Fibroblast of skin of left biceps (primary cell): ENCODE measurements around the gene PLEKHM3.

Experiments
- DNase-seq, 2 experiments: peaks; one replicate each; pipeline ENCODE4 v3.0.0-alpha.2; 2013; ENCODE audit warnings: low read depth in 2 of 2

PLEKHM3 gene, protein sequence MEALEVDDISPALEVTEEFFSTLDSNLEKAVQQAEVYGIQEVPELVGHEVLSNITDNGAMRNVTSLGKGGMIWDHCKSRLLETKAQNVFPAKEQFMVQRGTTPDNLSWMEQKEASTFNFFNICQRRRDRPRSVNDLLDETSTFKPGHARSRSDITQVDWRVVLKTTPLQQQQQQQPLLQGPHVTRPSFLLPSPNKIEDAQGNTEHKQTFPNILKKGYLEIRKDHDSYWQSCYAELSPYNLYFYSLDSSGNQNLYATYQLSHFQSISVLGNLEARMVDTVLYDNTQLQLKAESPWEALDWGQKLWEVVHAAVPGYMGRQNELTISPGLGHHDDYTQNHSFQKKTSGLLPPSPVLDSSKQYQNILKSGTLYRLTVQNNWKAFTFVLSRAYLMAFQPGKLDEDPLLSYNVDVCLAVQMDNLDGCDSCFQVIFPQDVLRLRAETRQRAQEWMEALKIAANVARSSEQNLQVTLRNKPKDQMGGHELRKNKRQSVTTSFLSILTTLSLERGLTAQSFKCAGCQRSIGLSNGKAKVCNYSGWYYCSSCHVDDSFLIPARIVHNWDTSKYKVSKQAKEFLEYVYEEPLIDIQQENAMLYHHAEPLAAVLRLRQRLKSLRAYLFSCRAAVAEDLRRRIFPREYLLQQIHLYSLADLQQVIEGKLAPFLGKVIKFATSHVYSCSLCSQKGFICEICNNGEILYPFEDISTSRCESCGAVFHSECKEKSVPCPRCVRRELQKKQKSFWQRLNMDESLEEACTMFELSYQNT

DNA sequence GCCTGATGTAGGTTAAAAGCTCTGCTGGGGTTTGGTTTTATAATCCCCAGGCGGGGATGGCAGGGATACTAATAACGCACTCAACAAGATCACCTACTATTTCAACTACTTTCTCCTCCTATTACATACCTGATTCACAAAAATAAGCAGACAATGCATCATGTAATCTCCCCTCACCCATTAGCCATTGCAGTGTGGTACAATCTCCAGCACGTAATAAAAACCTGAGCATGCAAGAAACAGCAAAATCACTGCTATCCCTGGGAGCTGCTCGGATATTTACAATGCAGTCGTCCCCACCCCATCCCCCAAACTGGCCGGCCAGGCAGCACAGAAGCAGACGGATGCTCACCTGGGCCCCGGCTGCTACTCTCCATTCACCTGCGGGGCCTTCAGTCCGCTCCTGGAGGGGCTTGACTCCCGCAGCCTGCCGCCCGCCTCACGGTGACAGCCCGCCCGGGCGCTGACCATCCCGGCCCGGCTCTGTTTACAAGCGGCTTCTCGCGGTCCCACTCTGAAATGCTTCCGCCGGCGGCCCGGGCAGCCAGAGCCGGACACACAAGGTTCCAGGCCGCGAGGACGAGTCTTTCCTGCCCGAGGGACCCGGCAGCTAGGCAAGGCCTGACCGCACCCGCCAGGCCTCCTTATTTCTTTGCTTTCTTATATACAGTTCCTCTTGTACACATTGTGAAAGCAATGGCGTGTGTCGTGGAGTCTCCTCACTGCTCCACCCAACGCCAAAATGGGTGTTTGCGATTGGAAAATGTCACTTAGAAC is at the start of gene PLEKHM3:
PLEKHM3 (minus strand) TSS at position 491 of the 777 bp plus-strand sequence. CDS start 23,888 bp downstream, outside the sequence.
- DNase-seq = peak; percentile 58 to 59

DNA sequence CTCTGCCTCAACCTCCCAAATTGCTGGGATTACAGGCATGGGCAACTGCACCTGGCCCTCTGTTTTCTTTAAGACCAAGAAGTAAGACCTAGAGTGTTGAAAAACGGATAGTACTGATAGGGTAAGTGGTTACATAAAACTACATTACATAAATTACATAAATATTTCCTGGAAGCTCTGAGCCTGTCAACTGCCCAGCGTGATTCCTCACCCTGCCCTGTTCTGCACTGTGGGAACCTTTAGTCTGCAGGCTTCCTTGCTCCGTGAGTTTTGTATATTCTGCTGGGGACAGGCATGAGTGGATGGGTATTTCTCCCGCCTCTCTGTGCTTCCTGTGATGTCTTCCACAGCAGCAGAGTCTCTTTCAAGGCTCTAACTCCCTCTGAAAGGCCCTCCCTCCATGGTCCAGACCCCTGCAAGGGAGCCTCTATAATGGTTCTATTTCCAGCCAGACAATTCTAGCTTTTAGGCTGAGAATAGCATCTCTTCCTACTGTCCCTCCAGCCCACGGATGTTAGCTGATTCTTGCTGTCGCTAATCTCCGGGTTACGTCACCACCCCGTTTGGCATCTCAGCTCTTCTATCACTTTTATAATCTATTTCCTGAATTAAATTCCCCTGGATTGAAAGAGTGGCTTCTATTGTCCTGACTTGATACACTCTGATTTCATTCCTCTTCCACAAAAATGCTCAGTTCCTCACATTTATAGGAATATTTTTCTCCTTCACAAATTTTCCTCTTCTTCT is 49.5 kb upstream of the PLEKHM3 start:
- DNase-seq = no peak

DNA sequence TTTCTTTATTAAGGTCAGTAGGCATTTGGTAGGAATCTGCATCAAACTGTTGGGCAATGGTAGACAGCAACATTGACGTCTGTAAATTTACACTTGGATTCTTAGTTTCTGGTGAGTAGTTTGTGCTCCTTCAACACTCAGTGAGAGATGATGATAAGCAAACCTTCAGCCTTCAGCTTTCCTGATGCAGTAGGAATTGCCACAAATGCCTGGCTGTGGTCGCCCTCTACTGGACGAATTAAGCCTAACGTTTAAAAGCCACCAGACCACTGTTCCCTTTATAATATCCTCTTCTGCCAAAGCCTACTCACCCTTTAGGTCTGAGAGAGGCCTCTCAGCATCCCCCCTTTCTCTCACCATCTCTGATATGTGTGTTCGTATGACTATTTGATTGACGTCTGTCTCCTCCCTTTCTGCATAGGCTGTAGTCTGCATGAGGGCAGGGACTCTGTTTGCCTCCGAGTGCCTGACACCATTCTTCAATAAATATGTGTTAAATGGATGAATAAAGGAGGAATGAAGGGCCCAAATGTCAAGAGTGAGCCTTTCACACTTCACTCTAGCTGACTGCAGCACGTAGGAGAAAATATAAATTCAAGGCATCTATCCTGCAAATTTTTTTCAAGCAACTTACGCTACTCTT is 47.0 kb upstream of the PLEKHM3 start:
- no peak for DNase-seq

DNA sequence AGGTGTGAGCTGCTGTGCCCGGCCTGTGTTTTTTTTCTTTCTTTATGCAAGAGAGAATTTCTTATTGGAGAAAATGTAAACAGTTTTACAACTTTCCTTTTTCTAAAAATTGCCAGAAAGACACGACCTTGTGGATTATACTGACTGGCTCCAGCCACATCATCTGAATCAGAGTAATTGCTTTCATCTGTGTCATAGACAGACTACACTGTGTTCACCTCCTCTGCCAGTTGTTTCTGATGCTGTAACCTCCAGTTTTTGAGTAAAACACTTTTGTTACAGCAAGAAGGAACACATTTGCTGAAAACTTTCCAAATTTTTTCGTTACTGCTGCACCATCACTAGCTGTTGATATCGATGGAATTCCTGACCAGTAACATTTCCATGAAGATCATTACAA is 43.9 kb upstream of the PLEKHM3 start:
- no peak for DNase-seq

DNA sequence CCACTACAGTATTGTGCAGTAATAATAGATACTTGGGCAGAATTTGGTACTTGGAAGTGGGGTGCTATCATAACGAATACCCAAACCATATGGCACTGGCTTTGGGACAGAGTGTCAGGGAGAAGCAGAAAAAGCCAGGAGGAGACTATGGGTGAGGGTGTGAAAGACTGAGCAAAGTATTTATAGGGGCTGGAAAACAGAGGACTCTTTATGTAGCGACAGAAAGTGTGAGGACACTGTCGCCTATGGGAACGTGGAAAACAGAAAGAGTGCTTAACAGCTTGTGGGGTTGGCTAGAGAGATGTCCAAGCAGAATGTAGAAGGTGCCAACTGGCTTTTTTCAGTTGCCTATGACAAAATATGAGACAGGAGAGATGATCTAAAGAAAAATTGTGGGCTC is 40.7 kb upstream of the PLEKHM3 start:
- DNase-seq = no peak

DNA sequence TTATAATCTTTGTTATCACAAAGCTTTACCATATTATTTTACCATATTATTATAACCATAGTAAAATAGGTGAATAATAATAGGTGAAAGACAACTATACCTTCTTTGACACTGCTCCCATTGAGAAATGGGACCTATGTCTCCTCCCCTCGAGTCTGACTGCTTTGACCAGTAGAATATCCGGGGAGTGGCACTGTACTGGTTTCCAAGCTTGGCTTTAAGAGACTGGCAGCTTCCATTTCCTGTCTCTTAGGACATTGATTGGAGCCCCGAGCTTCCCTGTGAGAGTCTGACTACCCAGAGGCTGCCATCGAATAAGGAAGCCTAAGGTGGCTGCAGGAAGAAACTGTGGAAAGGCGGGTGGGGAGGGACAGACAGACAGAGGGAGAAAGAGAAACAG is 40.1 kb upstream of the PLEKHM3 start:
- DNase-seq = no peak

DNA sequence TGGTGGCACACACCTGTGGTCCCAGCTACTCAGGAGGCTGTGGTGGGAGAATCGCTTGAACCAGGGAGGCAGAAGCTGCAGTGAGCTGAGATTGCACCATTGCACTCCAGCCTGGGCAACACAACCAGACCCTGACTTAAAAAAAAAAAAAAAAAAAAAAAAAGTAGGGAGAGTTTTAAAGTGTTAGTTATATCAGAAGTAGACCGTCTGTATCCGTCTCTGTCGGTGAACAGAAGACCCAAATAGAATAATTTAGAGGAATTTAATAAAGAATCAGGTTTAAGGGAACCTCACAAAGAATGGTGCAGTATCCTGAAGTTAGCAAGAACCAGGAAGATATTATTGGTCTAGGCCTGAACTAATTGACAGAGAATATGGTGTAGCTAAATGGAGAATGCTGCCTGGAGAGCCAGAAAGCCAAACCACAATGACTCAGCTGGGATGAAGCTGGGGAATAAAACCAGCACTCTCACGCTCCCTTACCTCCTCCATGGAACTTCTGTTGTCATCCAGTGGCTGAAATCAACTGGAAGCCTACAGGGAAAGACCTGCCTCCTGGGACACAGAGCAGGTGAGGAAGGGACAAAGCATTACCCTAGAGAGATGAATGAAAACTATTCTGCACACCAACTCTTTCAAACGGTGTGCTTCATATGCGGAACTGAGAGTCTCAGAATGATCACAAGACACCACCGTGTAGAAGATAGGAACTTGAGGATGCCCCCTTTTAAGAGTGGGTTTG is 39.1 kb upstream of the PLEKHM3 start:
- peak; percentile 76 to 77 for DNase-seq

DNA sequence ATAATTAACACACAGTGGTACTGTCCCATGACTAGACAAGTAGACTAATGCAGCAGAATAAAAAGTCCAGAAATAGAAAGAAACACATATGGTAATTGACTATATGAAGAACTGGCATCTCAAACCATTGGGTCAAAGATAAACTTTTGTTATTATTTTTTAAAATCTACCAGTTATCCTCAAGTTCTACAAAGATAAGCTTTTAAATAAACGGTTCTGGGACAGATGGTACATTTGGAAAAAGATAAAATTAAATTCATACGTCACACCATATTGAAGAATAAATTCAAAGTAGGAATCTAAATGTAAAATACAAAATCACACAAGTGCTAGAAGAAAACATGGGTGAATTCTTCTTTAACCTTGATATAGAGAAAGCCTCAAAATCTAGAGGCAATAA is 37.6 kb upstream of the PLEKHM3 start:
- no peak for DNase-seq

DNA sequence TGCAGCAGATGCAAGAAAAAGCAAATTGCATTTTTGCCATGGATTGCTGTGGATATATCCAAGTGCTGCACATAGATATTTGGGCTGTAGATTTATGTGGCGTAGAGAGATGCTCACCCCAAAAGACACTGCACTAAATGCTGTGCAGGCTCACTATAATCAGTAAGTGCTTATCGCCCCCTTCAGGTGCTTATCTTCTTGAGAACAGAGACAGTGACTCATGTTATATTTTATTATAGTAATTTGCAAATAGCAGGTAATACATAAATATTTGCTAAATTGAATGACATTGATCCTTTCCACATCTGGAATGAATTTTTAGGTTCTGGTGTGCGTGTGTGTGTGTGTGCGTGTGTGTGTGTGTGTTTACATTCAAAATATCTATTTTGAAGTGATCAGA is 36.8 kb upstream of the PLEKHM3 start:
- DNase-seq = no peak

DNA sequence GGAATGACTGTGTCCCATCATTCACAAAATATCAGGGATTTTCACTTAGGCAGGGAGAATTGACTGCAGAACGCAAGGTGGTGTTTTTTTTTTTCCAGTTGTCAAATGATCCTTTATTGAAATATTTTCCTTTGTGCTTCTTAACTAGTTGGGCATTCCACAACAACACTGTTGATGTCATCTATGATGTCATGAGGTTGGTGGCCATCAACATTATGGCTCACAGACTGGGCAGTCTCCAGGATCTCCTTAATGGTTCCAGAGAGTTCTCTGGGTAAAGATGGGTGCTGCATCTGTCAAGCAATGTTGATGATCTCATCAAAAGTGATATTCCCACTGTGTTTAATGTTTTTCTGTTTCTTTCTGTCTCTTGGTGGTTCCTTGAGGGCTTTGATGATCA is 31.8 kb upstream of the PLEKHM3 start:
- DNase-seq = no peak

DNA sequence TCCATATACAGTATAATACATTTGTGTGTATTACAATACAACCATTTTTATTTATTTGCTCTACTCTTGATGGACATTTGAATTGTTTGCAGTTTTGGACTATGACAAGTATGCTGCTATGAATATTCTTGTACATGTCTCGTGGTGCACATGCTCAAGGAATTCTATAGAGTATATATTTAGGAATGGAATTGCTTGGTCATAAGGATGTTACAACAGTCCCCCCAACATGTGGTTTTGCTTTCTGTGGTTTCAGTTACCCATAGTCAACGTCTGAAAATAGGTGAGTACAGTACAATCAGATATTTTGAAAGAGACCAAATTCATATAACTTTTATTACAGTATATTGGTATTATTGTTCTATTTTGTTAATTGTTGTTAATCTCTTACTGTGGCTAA is 24.1 kb upstream of the PLEKHM3 start:
- no peak for DNase-seq

DNA sequence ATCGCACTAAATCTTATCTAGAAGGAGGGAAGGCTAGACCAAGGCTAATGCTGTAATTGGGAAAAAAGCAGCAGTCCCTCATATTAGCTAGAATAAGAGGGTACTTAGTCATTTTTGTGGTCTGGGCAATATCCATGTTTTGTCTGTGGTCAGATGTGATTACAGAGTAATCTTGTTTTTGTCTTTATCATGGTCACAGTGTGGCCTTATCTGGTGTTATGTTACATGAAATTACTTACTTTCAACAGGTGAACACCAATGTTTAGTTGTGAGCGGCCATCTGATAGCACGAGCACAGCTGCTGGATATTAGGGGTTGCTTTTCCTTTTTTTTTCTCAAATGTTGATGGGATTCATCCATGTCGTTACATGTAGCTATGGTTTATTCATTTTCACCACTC is 23.7 kb upstream of the PLEKHM3 start:
- no peak for DNase-seq

DNA sequence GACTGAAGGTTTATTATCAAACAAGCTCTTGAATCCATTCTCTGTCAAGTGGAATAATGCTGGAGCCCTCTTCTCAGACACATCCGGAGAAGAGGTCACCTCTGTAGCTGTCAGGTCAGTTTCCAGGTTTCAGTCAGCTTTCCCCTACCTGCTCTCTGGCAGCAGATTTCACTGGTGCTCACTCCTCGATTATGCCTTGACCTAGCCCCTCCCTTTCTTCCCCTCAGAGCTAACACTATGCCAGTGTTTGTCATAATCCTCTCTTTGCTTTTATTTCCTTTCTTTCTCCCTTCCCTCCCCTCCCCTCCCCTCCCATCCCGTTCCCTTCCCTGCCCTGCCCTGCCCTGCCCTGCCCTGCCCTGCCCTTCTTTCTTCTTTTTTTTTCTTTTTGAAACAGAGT is 22.5 kb upstream of the PLEKHM3 start:
- no peak for DNase-seq

DNA sequence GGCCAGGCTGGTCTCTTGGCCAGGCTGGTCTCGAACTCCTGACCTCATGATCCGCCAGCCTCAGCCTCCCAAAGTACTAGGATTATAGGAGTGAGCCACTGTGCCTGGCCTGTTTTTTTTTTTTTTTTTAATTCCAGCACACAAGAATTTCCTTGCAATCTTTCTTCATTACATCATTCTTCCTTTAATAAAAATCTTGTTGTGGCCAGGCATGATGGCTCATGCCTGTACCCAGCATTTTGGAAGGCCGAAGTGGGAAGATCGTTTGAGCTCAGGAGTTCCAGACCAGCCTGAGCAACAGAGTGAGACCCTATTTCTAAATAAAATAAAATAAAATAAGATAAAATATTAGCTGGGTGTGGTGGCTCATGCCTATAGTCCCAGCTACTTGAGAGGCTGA is 21.4 kb upstream of the PLEKHM3 start:
- no peak for DNase-seq

DNA sequence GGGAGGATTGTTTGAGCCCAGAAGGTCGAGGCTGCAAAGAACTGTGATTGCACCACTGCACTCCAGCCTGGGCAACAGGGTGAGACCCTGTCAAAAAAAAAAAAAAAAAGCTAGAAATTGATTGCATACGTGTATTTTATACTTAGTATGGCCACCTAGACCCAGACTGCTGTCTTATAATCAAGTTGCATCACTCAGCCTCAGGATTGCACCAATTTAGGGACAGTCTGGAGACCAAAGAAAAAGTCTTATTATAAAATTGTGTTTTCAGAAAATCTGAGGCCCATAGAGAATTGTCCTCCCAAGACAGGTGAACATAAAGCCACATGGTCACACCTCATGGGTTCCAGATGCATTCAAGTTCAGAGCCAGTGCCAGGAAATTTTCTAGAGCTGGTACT is 17.1 kb upstream of the PLEKHM3 start:
- no peak for DNase-seq

DNA sequence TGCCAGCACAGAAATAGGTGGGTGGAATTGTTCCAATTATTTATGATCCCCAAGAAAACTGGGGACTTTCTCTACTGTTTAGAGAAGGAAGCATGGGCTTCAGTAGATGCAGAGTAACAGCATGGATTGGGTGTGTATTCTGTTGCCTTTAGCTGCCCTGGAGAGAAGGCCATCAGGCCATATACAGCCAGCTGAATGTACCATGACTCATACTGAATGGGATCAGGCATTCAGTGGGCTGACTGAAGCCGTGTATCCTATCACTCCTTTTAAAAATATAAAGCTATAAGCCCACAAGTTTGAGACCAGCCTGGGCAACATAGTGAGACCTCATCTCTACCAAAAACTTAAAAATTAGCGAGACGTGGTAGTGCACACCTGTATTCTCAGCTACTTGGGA is 16.7 kb upstream of the PLEKHM3 start:
- no peak for DNase-seq

DNA sequence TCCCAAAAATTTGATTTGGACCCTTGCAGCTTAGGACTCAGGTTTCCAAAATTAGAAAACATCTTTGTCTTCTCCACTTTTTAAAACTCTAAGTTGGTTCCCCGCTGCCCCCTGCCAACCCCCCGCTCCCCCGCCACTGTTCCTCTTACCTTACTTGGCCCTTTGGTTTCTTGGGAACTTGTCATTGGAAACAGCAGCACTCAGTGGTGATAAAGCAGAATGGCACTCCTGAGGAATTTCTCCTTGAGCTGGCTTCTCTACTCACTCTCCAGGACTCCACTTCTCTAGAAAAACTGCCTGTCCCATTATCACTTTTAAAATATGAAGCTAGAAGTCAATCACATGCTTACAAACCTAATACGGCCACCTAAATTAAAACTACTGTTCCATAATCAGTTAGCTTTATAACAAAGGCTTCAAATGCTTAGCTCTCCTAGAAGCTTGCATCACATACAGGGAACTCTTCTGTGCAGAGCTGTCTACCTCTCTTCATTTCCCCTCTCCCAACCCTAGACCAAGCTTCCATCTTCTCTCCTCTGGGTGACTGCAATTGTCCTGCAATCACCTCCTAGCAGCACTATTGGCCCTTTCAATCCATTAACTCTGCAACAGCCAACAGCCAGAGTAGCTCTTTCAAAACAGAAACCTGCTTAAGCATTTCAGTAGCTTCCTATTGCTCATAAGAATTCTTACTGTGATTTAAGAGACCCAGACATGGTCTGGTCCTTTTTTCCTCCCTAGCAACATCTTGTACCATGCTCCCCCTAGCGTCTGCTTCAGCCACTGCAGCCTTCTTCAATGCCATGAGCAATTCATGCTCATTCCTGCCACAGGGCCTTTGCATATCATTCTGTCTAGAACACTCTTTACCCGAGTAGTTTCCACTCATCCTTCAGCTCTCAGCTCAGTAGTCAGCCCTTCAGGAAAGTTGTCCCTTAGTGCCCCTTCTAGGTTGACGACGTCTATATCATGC is 15.2 kb upstream of the PLEKHM3 start:
- peak in 1 of 2 experiments; percentile 33 for DNase-seq

DNA sequence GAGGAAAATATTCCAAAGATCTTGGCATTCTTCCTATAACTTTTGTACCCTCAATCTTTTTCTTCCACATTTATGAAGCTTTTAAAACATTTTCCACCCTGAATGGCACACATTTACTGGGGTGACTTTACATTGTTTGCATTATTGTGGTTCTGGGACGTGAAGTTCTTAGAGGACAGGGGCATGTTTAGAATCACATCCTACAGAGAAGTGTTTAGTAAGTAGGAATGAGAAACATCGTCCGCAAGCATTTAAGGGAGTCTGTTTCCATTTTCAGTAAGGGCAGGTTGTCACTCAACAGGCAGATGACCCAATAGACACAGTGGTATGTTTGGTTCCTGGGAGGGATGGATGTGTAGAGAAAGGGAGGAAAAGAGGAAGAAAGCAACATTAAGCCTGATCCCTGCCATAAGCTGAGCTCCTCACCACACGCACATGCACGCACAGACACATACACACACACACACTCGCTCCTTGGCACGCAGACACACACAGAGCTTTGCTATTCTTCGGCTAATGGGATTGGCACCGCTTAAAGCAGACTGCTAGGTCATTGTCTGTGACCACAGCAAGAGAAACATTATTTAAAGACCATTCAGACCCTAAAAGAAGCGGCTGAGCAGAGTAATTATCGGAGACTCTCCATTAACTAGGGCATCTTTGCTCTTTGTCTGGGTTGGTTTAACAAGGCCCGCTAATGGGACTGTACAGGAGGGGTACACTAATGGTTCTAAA is 14.2 kb upstream of the PLEKHM3 start:
- no peak for DNase-seq
